ENCODE data around the gene IL1R2.

- TF ChIP-seq CTCF (conservative IDR thresholded peaks at IDR 0.05; ENCODE audit: low read length): no peak
- no peak for TF ChIP-seq EZH2phosphoT487 (IDR thresholded peaks at IDR 0.05; ENCODE audit: borderline replicate concordance, low read depth, low read length)
Observed at GRCh38 chr2:101991721-101992145, at the start of gene IL1R2.

Measured in OCI-LY7 (cell line).